A549 (cell line): Measurements from ENCODE around the gene GXYLT2. TPM values are rescaled to one million over a fixed set of nuclear protein-coding genes. Genes with fewer than 3 reads are reported as not detected.

ENCODE experiments used
- ATAC-seq, 2 experiments: fragments of 200-7000 bp in 1 of 2; fragments of >200 bp in 1 of 2; cut with Nextera tagmentation in 1 of 2; cut with Tn5 transposase in 1 of 2; 3 replicates each; pipeline versions ENCODE4 v1.8.0 to v1.9.1; 2018 to 2020; ENCODE audit warnings: mild to moderate bottlenecking in 1 of 2, moderate library complexity in 1 of 2
- CTCF ChIA-PET: fragments of 300-600 bp; sonication (Branson Sonifier 250); formaldehyde crosslinking; extraction: SDS; loops from one replicate; lab custom pipeline; 2021; ENCODE audit warnings: antibody characterized with exemption, inconsistent platforms; lab: Yijun Ruan, JAX
- POLR2A ChIA-PET: fragments of 350-600 bp; formaldehyde crosslinking; extraction: SDS; loops from one replicate; lab custom pipeline; 2021; ENCODE audit warnings: antibody characterized with exemption, inconsistent platforms; lab: Yijun Ruan, JAX
- DNase-seq, 2 experiments: peaks; one replicate each; pipeline versions ENCODE4 v3.0.0 to v3.0.0-alpha.2; 2011 to 2016; ENCODE audit warnings: low read depth in 1 of 2, low spot score in 1 of 2
- FAIRE-seq: peaks from 2 replicates; lab custom pipeline; 2011; peaks lifted over from hg19 to GRCh38; lab: Jason Lieb, UNC
- H3K27ac ChIP-seq, 2 experiments: fragments of >200 bp; sonication (Bioruptor Twin); formaldehyde crosslinking; 3 replicates each; pipeline ENCODE4 v1.5.1; 2016 to 2017
- H3K4me1 ChIP-seq: fragments of >200 bp; sonication (Bioruptor Twin); formaldehyde crosslinking; 3 replicates; pipeline ENCODE4 v1.6.1; 2016
- H3K4me2 ChIP-seq: fragments of >200 bp; sonication (Bioruptor Twin); formaldehyde crosslinking; 3 replicates; pipeline ENCODE4 v1.6.1; 2016
- H3K4me3 ChIP-seq: fragments of >200 bp; sonication (Bioruptor Twin); formaldehyde crosslinking; 3 replicates; pipeline ENCODE4 v1.5.1; 2016
- H3K9me3 ChIP-seq: fragments of >200 bp; sonication (Bioruptor Twin); formaldehyde crosslinking; 3 replicates; pipeline ENCODE4 v1.6.1; 2016
- BHLHE40 ChIP-seq: IDR thresholded peaks from 2 replicates; pipeline ENCODE4 v1.6.1; 2012; ENCODE audit warnings: low read depth, low read length, inconsistent platforms
- CEBPB ChIP-seq, 2 experiments: fragments of >200 bp in 1 of 2; sonication (Bioruptor Twin) in 1 of 2; formaldehyde crosslinking in 1 of 2; IDR thresholded peaks; 2 replicates each; pipeline ENCODE4 v1.6.1; 2012 to 2016
- CHD4 ChIP-seq: fragments of 200-600 bp; sonication (generic); IDR thresholded peaks from 2 replicates; pipeline ENCODE4 v1.6.1; 2016; ENCODE audit warnings: antibody characterized with exemption, mild to moderate bottlenecking, borderline replicate concordance
- FOSB ChIP-seq: fragments of 250-450 bp; sonication (Bioruptor Pico); IDR thresholded peaks from 2 replicates; pipeline ENCODE4 v1.5.0; 2020; ENCODE audit warnings: mild to moderate bottlenecking, moderate library complexity
- JUN ChIP-seq, 2 experiments: fragments of >200 bp; sonication (Bioruptor Twin); formaldehyde crosslinking; IDR thresholded peaks; 2 replicates in 1 of 2; 3 replicates in 1 of 2; pipeline ENCODE4 v1.6.1; 2016 to 2017
- JUNB ChIP-seq: fragments of >200 bp; sonication (Bioruptor Twin); formaldehyde crosslinking; IDR thresholded peaks from 2 replicates; pipeline ENCODE4 v1.6.1; 2016
- KDM5A ChIP-seq: fragments of 200-600 bp; sonication (generic); IDR thresholded peaks from 2 replicates; pipeline ENCODE4 v1.6.1; 2016; ENCODE audit warnings: antibody characterized with exemption, mild to moderate bottlenecking
- MAFK ChIP-seq: fragments of 450-650 bp; IDR thresholded peaks from 2 replicates; pipeline ENCODE4 v1.6.1; 2014; ENCODE audit not compliant: partially characterized antibody
- PHF8 ChIP-seq: fragments of 200-600 bp; sonication (generic); IDR thresholded peaks from 2 replicates; pipeline ENCODE4 v1.6.1; 2016; ENCODE audit warnings: low read depth, mild to moderate bottlenecking, antibody characterized with exemption, moderate library complexity, borderline replicate concordance
- POLR2AphosphoS2 ChIP-seq: conservative IDR thresholded peaks from 2 replicates; pipeline ENCODE4 v1.6.1; 2012; ENCODE audit warnings: low read length, improper control_type of control experiment, inconsistent platforms
- RAD21 ChIP-seq, 2 experiments: fragments of >200 bp in 1 of 2; sonication (Bioruptor Twin) in 1 of 2; formaldehyde crosslinking in 1 of 2; IDR thresholded peaks in 1 of 2; conservative IDR thresholded peaks in 1 of 2; 2 replicates in 1 of 2; 3 replicates in 1 of 2; pipeline ENCODE4 v1.6.1; 2012 to 2018; ENCODE audit warnings: inconsistent platforms in 1 of 2
- RNF2 ChIP-seq: fragments of 200-600 bp; sonication (generic); IDR thresholded peaks from 2 replicates; pipeline ENCODE4 v1.6.1; 2016; ENCODE audit warnings: low read depth, mild to moderate bottlenecking, antibody characterized with exemption, moderate library complexity, borderline replicate concordance
- SMC3 ChIP-seq: fragments of >200 bp; sonication (Bioruptor Twin); formaldehyde crosslinking; IDR thresholded peaks from 3 replicates; pipeline ENCODE4 v1.6.1; 2018; ENCODE audit warnings: inconsistent platforms
- WGBS: methylation state at CpG from one replicate; pipeline ENCODE4 v1.1.6; 2017; ENCODE audit errors: missing lambda C conversion rate; 5-methylcytosine and 5-hydroxymethylcytosine counted together
- polyA plus RNA-seq, 4 experiments: library from polyadenylated mRNA; depleted of rRNA in 3 of 4; stranded (reverse); fragments of >200 nt; fragmentation: RNase III in 1 of 4; extraction: RNeasy Plus Mini Kit Qiagen cat#74134 plus additional on column Dnase treatment in 1 of 4; gene quantifications; 2 replicates in 3 of 4; 3 replicates in 1 of 4; pipeline ENCODE4 v1.2.3, GENCODE V29; 2011 to 2017
- TF ChIP-seq, protein P1 (sequence below): fragments of 200-600 bp; sonication (generic); IDR thresholded peaks from 2 replicates; pipeline ENCODE4 v1.6.1; 2016; ENCODE audit warnings: antibody characterized with exemption, mild to moderate bottlenecking, moderate library complexity
- TF ChIP-seq, protein P2 (sequence below): fragments of 450-650 bp; IDR thresholded peaks from 2 replicates; pipeline ENCODE4 v1.6.1; 2014; ENCODE audit warnings: antibody characterized with exemption
- TF ChIP-seq, protein P3 (sequence below): fragments of 250-450 bp; sonication (Bioruptor Pico); IDR thresholded peaks from 2 replicates; pipeline ENCODE4 v1.5.0; 2021; ENCODE audit warnings: mild to moderate bottlenecking, moderate library complexity, borderline replicate concordance

Gene GXYLT2
- polyA plus RNA-seq, 2 of the 4 experiments (the other 2 are of a cell fraction), result 1.9 to 3.3 TPM

DNA sequence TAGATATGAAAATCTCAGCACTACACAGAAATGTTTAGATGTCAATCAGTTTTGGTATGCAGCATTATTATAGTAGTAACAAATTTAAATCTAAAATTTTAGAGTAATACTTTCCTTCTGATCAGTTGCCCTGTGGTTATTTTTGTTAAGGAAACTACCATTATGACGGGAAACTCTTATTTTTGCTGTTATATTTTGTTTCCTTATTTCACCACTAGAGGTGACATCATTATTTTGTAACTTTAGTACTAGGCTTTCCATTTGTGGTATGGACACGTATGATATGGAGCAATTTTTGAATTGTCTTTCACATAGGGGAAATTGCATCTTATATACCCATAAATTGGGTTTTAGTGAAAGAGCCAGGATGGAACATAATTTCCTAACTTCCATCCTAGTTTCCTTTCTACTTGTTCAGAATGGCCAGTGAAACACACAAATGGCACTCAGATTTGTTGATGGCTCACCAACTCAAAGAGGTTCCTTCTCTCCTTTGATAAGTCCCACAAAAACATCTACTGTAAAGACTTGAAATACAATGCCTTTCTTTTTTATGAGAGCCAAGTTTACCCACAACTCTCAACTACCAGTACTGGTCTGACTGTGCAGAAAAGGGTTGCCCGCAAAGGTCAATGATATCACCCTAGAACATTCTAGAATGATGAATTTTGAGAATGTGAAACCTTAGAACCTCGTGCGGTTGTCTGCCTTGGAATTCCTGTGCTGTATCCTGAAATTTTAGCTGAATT lies 89.4 kb downstream of the GXYLT2 start:
- Histone ChIP-seq H3K9me3 (no peaks in the 10 kb centered on the region), H3K27ac (no peak overlapping the region), H3K4me2 (no peak overlapping the region), H3K4me1 (peaks cover 5% of the 10 kb centered on the region; the same call in 1 of the 3 replicates), H3K4me3 (no peak overlapping the region)
- TF ChIP-seq POLR2AphosphoS2, result no peak
- no peak for TF ChIP-seq MAFK
- TF ChIP-seq SMC3, result no peak
- TF ChIP-seq JUN (IDR thresholded peaks at IDR 0.05), result no peak
- no peak for TF ChIP-seq FOSB
- no peak for TF ChIP-seq RNF2
- TF ChIP-seq CHD4, result no peak
- no peak for TF ChIP-seq BHLHE40
- peak; percentile 13 for FAIRE-seq
- ChIA-PET CTCF (no interaction called here), POLR2A (no interaction called here)
- ATAC-seq, result no peak
- WGBS, result 79% methylated on average over 5 of the region's 5 CpGs
- DNase-seq, result no peak

DNA sequence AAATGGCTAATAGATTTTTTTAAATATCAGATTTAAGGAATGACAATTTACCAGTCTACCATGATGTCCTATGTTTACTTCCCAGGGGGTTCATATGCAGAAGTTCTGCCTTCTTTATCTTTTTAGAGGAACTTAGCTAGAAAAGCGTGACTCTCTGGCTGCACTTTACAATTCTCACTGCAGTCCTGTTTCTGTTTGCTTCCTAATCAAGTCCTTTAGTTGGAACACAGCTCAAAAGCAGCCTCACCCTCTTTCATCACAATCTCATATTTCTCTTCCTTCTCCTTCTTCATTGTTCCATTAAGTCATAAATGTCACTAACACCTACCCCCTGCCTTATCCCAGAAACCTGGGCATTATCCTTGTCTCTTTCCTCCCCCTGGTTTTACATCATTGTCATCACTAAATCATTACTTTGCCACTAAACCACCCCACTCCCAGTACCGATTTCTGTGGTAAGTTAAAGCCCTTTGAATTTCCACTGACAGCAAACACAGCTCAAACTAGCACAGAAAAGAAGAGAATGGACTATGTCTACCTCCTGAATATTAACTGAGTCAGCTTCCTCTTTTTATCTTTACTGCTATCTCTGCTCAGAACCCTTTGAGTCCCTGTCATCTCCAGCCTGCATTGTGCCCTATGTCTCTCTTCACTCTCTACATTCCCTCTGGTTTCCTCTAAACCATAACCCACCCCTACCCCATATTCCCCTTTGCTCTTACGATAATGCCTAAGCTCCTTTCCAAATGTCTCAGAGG lies 94.9 kb downstream of the GXYLT2 start:
- no peak for FAIRE-seq
- TF ChIP-seq PHF8, result no peak
- TF ChIP-seq, protein P1, sequence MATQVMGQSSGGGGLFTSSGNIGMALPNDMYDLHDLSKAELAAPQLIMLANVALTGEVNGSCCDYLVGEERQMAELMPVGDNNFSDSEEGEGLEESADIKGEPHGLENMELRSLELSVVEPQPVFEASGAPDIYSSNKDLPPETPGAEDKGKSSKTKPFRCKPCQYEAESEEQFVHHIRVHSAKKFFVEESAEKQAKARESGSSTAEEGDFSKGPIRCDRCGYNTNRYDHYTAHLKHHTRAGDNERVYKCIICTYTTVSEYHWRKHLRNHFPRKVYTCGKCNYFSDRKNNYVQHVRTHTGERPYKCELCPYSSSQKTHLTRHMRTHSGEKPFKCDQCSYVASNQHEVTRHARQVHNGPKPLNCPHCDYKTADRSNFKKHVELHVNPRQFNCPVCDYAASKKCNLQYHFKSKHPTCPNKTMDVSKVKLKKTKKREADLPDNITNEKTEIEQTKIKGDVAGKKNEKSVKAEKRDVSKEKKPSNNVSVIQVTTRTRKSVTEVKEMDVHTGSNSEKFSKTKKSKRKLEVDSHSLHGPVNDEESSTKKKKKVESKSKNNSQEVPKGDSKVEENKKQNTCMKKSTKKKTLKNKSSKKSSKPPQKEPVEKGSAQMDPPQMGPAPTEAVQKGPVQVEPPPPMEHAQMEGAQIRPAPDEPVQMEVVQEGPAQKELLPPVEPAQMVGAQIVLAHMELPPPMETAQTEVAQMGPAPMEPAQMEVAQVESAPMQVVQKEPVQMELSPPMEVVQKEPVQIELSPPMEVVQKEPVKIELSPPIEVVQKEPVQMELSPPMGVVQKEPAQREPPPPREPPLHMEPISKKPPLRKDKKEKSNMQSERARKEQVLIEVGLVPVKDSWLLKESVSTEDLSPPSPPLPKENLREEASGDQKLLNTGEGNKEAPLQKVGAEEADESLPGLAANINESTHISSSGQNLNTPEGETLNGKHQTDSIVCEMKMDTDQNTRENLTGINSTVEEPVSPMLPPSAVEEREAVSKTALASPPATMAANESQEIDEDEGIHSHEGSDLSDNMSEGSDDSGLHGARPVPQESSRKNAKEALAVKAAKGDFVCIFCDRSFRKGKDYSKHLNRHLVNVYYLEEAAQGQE, result no peak
- no peak for TF ChIP-seq CEBPB (IDR thresholded peaks at IDR 0.05)
- no peak for TF ChIP-seq KDM5A
- TF ChIP-seq, protein P2, sequence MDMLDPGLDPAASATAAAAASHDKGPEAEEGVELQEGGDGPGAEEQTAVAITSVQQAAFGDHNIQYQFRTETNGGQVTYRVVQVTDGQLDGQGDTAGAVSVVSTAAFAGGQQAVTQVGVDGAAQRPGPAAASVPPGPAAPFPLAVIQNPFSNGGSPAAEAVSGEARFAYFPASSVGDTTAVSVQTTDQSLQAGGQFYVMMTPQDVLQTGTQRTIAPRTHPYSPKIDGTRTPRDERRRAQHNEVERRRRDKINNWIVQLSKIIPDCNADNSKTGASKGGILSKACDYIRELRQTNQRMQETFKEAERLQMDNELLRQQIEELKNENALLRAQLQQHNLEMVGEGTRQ, result no peak
- TF ChIP-seq, protein P3, sequence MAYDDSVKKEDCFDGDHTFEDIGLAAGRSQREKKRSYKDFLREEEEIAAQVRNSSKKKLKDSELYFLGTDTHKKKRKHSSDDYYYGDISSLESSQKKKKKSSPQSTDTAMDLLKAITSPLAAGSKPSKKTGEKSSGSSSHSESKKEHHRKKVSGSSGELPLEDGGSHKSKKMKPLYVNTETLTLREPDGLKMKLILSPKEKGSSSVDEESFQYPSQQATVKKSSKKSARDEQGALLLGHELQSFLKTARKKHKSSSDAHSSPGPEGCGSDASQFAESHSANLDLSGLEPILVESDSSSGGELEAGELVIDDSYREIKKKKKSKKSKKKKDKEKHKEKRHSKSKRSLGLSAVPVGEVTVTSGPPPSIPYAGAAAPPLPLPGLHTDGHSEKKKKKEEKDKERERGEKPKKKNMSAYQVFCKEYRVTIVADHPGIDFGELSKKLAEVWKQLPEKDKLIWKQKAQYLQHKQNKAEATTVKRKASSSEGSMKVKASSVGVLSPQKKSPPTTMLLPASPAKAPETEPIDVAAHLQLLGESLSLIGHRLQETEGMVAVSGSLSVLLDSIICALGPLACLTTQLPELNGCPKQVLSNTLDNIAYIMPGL (CRISPR knock-in tag), result no peak
- no peak for TF ChIP-seq MAFK
- no peak for TF ChIP-seq RAD21 (conservative IDR thresholded peaks at IDR 0.05 in 1 of 2, IDR thresholded peaks at IDR 0.05 in 1 of 2)
- TF ChIP-seq JUNB, result no peak
- no peak overlapping the region for H3K4me2 ChIP-seq
- H3K4me3 ChIP-seq, result no peak overlapping the region
- H3K4me1 ChIP-seq, result no peaks in the 10 kb centered on the region
- WGBS, result 59% methylated on average over 3 of the region's 3 CpGs
- peaks cover 23% of the 10 kb centered on the region for H3K9me3 ChIP-seq
- ChIA-PET CTCF (interaction anchor here (1.0 to 1.9 kb wide), 5 partner anchors 11 to 132 kb away, joined by 3 to 6 read pairs (median 3); no protein-coding TSS in a partner anchor), POLR2A (no interaction called here)
- no peak overlapping the region for H3K27ac ChIP-seq
- DNase-seq, result no peak
- no peak for ATAC-seq
